Body of pancreas (tissue), 4 donors: ENCODE data around the gene PRSS23.

Experiments
- CTCF ChIP-seq, 7 experiments: fragments of 450-650 bp in 4 of 7; fragments of 200-600 bp in 3 of 7; sonication (generic) in 3 of 7; IDR thresholded peaks; one replicate each; pipeline ENCODE4 v1.5.1; 2016 to 2019; ENCODE audit warnings: antibody characterized with exemption in 7 of 7
- POLR2A ChIP-seq, 3 donors: fragments of 450-650 bp; IDR thresholded peaks; one replicate each; pipeline ENCODE4 v1.6.1; 2016; ENCODE audit warnings: antibody characterized with exemption in 3 of 3, mild to moderate bottlenecking in 2 of 3

- TF ChIP-seq POLR2A (IDR thresholded peaks at IDR 0.05) (no peak), CTCF (IDR thresholded peaks at IDR 0.05) (no peak)
These were observed 15.4 kb downstream of the PRSS23 start for GRCh38 chr11:86815726-86816125.
